MG63 (cell line): Measurements from ENCODE around the gene UBA6. TPM values are rescaled to one million over a fixed set of nuclear protein-coding genes. Genes with fewer than 3 reads are reported as not detected.

Experiments used
- DNase-seq: peaks from one replicate; pipeline ENCODE4 v3.0.0-alpha.2; 2020
- H3K27me3 ChIP-seq: fragments of 250-450 bp; sonication (Bioruptor Pico); 2 replicates; pipeline ENCODE4 v1.5.1; 2020; ENCODE audit warnings: mild to moderate bottlenecking, moderate library complexity
- H3K36me3 ChIP-seq: fragments of 250-450 bp; sonication (Bioruptor Pico); 2 replicates; pipeline ENCODE4 v1.5.1; 2020; ENCODE audit warnings: mild to moderate bottlenecking, moderate library complexity
- H3K4me3 ChIP-seq: fragments of 250-450 bp; sonication (Bioruptor Pico); 2 replicates; pipeline ENCODE4 v1.5.1; 2020; ENCODE audit warnings: mild to moderate bottlenecking, moderate library complexity
- H3K9me3 ChIP-seq: fragments of 250-450 bp; sonication (Bioruptor Pico); 2 replicates; pipeline ENCODE4 v1.5.1; 2020; ENCODE audit warnings: mild to moderate bottlenecking, moderate library complexity
- total RNA-seq: library from RNA; depleted of rRNA; stranded (reverse); fragments of >200 nt; shearing (Covaris generic); gene quantifications from 2 replicates; pipeline ENCODE4 v1.2.3, GENCODE V29; 2014; ENCODE audit warnings: low replicate concordance; rRNA removed

The UBA6 gene
- total RNA-seq, 1 experiment from 2014 or later = 55.2 TPM

GRCh38 chr4:67575232-67576058 is 125.5 kb downstream of the UBA6 start:
- Histone ChIP-seq H3K36me3 (no peaks in the 10 kb centered on the region), H3K4me3 (no peak overlapping the region), H3K27me3 (no peaks in the 10 kb centered on the region), H3K9me3 (no peaks in the 10 kb centered on the region)
- DNase-seq = no peak

DNA sequence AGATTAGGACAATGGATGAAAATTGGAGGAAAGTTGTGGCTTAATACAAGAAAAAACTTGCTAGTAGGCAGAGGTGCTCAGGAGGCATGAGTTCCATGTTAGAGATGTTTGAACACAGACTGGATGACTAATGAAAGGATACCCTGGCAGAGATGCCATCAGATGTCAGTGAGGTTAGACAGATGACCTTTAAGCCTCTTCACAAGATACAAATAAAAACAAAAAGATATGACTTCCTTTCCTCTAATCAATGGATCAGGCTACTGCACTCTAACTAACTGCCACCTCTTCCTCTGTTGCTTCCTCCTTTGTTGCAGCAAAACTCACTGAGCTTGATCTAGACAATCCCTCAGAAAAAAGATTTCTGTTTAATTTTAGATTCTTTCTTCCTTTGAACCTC is 127.8 kb downstream of the UBA6 start:
- no peak for DNase-seq
- no peaks in the 10 kb centered on the region for H3K27me3 ChIP-seq
- H3K4me3 ChIP-seq = no peak overlapping the region
- no peaks in the 10 kb centered on the region for H3K9me3 ChIP-seq
- H3K36me3 ChIP-seq = no peaks in the 10 kb centered on the region

GRCh38 chr4:67571975-67572374 is 129.0 kb downstream of the UBA6 start:
- no peaks in the 10 kb centered on the region for H3K36me3 ChIP-seq
- H3K27me3 ChIP-seq = no peaks in the 10 kb centered on the region
- DNase-seq = no peak

DNA sequence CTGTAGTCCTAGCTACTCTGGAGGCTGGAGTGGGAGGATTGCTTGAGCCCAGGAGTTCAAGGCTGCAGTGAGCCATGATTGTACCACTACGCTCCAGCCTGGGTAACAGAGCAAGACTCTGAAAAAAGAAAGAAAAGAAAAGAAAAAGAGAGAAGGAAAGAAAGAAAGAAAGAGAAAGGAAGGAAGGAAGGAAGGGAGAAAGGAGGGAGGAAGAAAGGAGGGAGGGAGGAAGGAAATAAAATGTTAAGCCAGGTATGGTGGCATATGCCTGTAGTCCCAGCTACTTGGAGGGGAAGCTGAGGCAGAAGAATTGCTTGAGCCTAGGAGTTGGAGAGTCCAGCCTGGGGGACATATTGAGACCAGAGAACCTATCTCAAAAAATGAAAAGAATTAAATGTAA is 130.4 kb downstream of the UBA6 start:
- no peak for DNase-seq
- no peaks in the 10 kb centered on the region for H3K36me3 ChIP-seq
- no peaks in the 10 kb centered on the region for H3K9me3 ChIP-seq
- no peaks in the 10 kb centered on the region for H3K27me3 ChIP-seq
- no peak overlapping the region for H3K4me3 ChIP-seq

More at GRCh38 chr4:67571975-67572374, 129.0 kb downstream of the UBA6 start:
- H3K4me3 ChIP-seq = no peak overlapping the region
- H3K9me3 ChIP-seq = no peaks in the 10 kb centered on the region

GRCh38 chr4:67568820-67569219 is 132.1 kb downstream of the UBA6 start:
- Histone ChIP-seq H3K4me3 (no peak overlapping the region), H3K36me3 (no peaks in the 10 kb centered on the region), H3K27me3 (no peaks in the 10 kb centered on the region), H3K9me3 (no peaks in the 10 kb centered on the region)
- DNase-seq = no peak

DNA sequence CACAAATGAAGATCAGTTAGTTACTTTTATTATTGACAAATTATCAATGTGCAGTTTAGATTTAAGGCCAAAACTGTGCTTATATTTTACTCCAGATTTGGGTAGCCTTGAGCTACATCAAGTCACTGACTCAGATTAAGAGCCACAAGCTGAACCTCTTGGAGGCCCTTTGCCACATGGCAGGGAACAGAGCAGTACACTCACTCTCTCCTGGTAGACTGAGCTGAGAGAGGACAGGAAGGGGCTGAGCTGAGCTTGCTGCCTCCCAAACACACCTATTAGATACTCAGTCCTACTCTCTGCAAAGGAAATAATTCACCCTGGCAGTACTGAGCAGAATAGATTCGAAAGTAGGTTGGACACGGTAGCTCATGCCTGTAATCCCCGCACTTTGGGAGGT is 134.6 kb downstream of the UBA6 start:
- no peak overlapping the region for H3K4me3 ChIP-seq
- no peak for DNase-seq
- no peaks in the 10 kb centered on the region for H3K36me3 ChIP-seq
- no peaks in the 10 kb centered on the region for H3K9me3 ChIP-seq
- no peaks in the 10 kb centered on the region for H3K27me3 ChIP-seq

DNA sequence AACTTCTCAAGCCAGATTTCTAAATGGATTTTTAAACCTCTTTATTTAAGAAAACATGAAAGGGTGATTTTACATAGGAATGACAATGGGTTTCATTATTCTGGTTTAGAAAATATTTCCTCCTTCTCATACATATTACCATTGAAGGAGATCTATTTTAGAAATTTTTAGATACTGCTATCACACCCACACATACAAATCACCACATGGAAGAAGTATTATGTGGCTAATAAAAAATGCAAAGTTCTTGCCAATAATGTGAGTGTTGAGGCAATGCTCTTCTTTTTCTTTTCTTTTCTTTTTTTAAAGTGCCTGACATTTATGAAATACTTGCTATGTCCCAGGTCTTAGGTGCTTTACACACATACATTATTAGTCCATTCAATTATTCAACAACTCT is 135.7 kb downstream of the UBA6 start:
- Histone ChIP-seq H3K4me3 (no peak overlapping the region), H3K9me3 (no peaks in the 10 kb centered on the region), H3K27me3 (no peaks in the 10 kb centered on the region), H3K36me3 (no peaks in the 10 kb centered on the region)
- no peak for DNase-seq

Other genes with a start within 250 kb of the UBA6 start
- gene CENPC, start 155.7 kb downstream of the UBA6 start, total RNA-seq = 4.3 and 6.8 TPM in 2 replicates
- not detected in 2 replicates for gene STAP1, start 142.4 kb downstream of the UBA6 start, total RNA-seq
- gene GNRHR, start 53.2 kb upstream of the UBA6 start, total RNA-seq = not detected in 2 replicates
- gene TMPRSS11D, start 182.8 kb upstream of the UBA6 start, total RNA-seq = not detected in 2 replicates